ENCODE measurements around the gene MAB21L3. TPM values are rescaled to one million over a fixed set of nuclear protein-coding genes. Genes with fewer than 3 reads are reported as not detected.
A peak's percentile ranks its signal among the peaks of the same experiment; 100 is the strongest.

MAB21L3 gene
- total and polyA plus RNA-seq, 2 of the 13 experiments (the other 11 are each of a cell fraction or from before 2014, with no cell fraction given), result 0.55 to 4.1 TPM

- no peak for TF ChIP-seq ZNF564 (CRISPR knock-in tag; IDR thresholded peaks at IDR 0.05)
- 0 out of 2 replicates have a peak, but pooled peaks have one; percentile 23 for TF ChIP-seq GATAD1 (CRISPR knock-in tag; IDR thresholded peaks at IDR 0.05)
- TF ChIP-seq RBM22 (optimal IDR thresholded peaks at IDR 0.05; ENCODE audit: low read length), result no peak
- TF ChIP-seq ZNF772 (CRISPR knock-in tag; IDR thresholded peaks at IDR 0.05), result no peak
- no peak for TF ChIP-seq MBD4 (IDR thresholded peaks at IDR 0.05; ENCODE audit: borderline replicate concordance, low read length)
- TF ChIP-seq FOXA3 (CRISPR knock-in tag; IDR thresholded peaks at IDR 0.05), result no peak
- no peak for TF ChIP-seq HNF4A (CRISPR knock-in tag; IDR thresholded peaks at IDR 0.05)
- TF ChIP-seq ZNF567 (CRISPR knock-in tag; IDR thresholded peaks at IDR 0.05; ENCODE audit: borderline replicate concordance), result no peak
- no peak for TF ChIP-seq DMAP1 (CRISPR knock-in tag; IDR thresholded peaks at IDR 0.05)
- peak; percentile 45; the same call in 1 of the 2 replicates for TF ChIP-seq NR2F6 (IDR thresholded peaks at IDR 0.05)
- TF ChIP-seq NR2F6 (CRISPR knock-in tag; IDR thresholded peaks at IDR 0.05), result 0 out of 2 replicates have a peak, but pooled peaks have one; percentile 14
- no peak for TF ChIP-seq ZNF672 (CRISPR knock-in tag; IDR thresholded peaks at IDR 0.05)
- TF ChIP-seq NR0B2 (CRISPR knock-in tag; IDR thresholded peaks at IDR 0.05), result no peak
- TF ChIP-seq MXD3 (CRISPR knock-in tag; IDR thresholded peaks at IDR 0.05), result no peak
- no peak for TF ChIP-seq ZSCAN30 (CRISPR knock-in tag; IDR thresholded peaks at IDR 0.05)
- TF ChIP-seq, protein P1, sequence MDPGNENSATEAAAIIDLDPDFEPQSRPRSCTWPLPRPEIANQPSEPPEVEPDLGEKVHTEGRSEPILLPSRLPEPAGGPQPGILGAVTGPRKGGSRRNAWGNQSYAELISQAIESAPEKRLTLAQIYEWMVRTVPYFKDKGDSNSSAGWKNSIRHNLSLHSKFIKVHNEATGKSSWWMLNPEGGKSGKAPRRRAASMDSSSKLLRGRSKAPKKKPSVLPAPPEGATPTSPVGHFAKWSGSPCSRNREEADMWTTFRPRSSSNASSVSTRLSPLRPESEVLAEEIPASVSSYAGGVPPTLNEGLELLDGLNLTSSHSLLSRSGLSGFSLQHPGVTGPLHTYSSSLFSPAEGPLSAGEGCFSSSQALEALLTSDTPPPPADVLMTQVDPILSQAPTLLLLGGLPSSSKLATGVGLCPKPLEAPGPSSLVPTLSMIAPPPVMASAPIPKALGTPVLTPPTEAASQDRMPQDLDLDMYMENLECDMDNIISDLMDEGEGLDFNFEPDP (CRISPR knock-in tag; conservative IDR thresholded peaks at IDR 0.05), result no peak
- TF ChIP-seq TFE3 (CRISPR knock-in tag; IDR thresholded peaks at IDR 0.05), result no peak
- peak; percentile 16; the same call in 1 of the 2 replicates for TF ChIP-seq GATAD2A (CRISPR knock-in tag; IDR thresholded peaks at IDR 0.05)
- no peak for TF ChIP-seq HINFP (CRISPR knock-in tag; IDR thresholded peaks at IDR 0.05; ENCODE audit: low read depth)
- TF ChIP-seq SP2 (CRISPR knock-in tag; IDR thresholded peaks at IDR 0.05), result no peak
- no peak for TF ChIP-seq BORCS8-MEF2B (CRISPR knock-in tag; IDR thresholded peaks at IDR 0.05)
- no peak for TF ChIP-seq SKI (IDR thresholded peaks at IDR 0.05; ENCODE audit: partially characterized antibody)
- TF ChIP-seq EED (CRISPR knock-in tag; IDR thresholded peaks at IDR 0.05), result no peak
- no peak for TF ChIP-seq LBX2 (CRISPR knock-in tag; IDR thresholded peaks at IDR 0.05; ENCODE audit: borderline replicate concordance)
- TF ChIP-seq SP4 (CRISPR knock-in tag; IDR thresholded peaks at IDR 0.05), result no peak
- TF ChIP-seq HDAC1 (CRISPR knock-in tag; IDR thresholded peaks at IDR 0.05), result no peak
Measured at GRCh38 chr1:116111524-116112021, 374 bp downstream of the MAB21L3 start (continued).
